ENCODE results near the gene PCDHGA1.
A peak's percentile ranks its signal among the peaks of the same experiment; 100 is the strongest.

Gene PCDHGA1

GRCh38 chr5:141528291-141528984, 198.1 kb downstream of the PCDHGA1 start:
- no peak for DNase-seq (ENCODE audit: low read depth in 1 of 2, low spot score in 1 of 2)

- no peak for DNase-seq (ENCODE audit: low read depth in 1 of 2, low spot score in 1 of 2)
These were observed 198.7 kb downstream of the PCDHGA1 start for GRCh38 chr5:141529002-141529401.

DNA sequence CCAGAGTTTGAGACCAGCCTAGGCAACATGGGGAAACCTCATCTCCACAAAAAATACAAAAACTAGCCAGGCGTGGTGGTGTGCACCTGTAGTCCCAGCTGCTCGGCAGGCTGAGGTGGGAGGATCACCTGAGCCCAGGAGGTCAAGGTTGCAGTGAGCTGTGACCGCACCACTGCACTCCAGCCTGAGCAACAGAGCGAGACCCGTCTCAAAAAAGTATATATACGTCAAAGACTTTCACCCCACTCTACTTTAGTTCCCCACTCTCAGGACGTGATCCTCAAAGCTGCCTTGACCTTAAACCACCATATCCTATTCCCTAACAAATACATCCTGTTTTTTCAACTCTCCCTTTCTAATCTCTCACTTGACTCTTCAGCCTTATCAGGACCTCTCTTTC, 199.6 kb downstream of the PCDHGA1 start:
- DNase-seq (ENCODE audit: low read depth in 1 of 2, low spot score in 1 of 2): no peak

GRCh38 chr5:141532726-141533125, 202.4 kb downstream of the PCDHGA1 start:
- no peak for DNase-seq (ENCODE audit: low read depth in 1 of 2, low spot score in 1 of 2)

DNA sequence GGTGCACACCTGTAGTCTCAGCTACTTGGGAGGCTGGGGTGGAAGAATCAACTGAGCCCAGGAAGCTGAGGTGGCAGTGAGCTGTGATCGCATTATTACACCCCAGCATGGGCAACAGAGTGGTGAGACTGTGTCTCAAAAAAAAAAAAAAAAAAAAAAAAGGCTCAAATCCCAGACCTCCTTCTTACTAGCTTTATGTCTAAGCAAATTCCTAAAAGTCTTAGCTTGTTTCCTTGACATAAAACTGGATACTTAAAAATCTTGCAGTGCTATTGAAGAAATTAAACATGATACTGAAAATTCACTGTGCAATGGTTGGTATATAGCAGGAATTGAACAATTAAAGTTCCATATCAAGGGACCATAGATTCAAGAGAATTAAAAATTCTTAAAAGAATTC, 203.6 kb downstream of the PCDHGA1 start:
- no peak for DNase-seq (ENCODE audit: low read depth in 1 of 2, low spot score in 1 of 2)

DNA sequence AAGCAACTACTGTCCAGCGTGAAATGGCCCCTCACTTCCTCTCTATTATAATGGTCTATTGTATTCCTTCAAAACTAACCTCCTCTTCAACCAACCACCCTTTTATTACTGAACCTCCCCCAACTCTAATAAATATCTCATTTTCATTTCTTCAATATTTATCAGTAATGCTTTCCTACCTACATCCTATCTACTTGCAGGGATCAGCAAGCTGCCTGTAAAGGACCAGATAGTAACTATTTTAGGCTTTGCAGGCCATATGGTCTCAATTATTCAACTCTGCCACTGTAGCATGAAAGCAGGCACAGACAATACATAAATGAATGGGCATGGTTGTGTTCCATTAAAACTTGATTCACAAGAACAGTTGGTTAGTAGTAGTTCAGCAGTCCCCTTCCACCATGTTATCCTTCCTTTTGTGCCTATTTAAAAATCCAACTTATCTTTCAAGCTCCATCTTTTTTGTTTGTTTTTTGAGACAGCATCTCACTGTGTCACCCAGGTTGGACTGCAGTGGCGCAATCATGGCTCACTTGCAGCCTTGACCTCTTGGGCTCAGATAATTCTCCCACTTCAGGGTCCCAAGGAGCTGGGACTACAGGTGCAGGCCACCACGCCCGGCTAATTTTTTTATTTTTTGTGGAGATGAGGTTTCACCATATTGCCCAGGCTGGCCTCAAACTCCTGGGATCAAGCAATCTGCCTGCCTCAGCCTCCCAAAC, 204.3 kb downstream of the PCDHGA1 start:
- DNase-seq (ENCODE audit: low read depth in 1 of 2, low spot score in 1 of 2): no peak

DNA sequence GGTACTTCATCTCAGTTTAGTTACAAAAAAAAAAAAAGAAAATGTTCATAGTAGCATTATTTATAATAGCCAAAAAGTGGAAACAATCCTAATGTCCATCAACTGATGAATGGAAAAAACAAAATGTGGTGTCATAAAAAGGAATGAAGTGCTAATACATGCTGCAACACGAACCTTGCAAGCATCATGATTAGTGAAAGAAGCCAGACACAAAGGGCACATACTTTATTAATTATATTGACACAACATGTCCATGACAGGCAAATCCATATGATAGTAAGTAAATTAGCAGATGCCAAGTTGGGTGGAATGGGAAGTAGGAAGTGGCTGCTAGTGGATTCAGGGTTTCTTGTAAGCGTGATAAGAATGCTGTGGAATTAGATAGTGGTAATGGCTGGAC, 212.7 kb downstream of the PCDHGA1 start:
- no peak for DNase-seq (ENCODE audit: low read depth in 1 of 2, low spot score in 1 of 2)

DNA sequence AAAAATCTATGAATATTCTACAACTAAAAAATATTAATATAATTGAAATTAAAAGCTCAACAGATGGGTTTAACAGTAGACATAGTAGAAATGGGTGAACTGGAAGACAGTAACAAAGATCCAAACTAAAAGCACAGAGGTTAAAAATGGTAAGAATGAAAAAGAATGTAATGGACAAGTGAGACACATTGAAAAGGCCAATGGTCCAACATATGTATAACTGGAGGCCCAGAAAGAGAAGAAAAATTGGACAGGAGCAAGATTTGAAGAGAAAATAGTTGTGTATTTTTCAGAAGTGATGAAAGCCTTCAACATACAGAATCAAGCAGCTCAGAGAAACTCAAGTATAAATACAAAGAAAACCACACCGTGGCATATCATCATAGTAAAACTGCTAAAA, 217.2 kb downstream of the PCDHGA1 start:
- DNase-seq (ENCODE audit: low read depth in 1 of 2, low spot score in 1 of 2): no peak

GRCh38 chr5:141547921-141548320, 217.6 kb downstream of the PCDHGA1 start:
- DNase-seq (ENCODE audit: low read depth in 1 of 2, low spot score in 1 of 2): no peak

DNA sequence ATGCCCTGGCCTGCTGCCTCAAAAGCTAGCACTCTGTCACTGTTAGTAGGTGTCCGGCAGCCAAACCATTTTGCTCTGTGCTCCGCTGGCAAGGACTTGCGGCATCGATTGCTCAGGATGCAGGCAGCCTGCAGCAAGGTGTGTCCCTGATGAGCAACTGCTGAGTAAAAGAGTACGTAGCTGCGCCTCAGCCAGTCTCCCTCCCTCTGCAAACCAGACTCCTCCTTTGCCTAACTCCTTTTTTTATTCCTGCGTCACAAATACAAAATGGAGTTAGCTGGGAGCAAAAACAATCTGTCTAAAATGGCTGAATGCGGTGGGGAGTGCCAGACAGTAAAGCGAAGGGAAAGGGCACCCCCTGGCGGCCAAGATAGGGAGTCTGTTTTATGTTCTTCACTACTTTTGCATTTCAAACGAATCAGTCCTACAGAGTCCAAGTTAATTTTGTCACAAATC, 227.4 kb downstream of the PCDHGA1 start:
- DNase-seq (ENCODE audit: low read depth in 1 of 2, low spot score in 1 of 2): peak; percentile 45 to 73

GRCh38 chr5:141558150-141558549, 227.8 kb downstream of the PCDHGA1 start:
- DNase-seq (ENCODE audit: low read depth in 1 of 2, low spot score in 1 of 2): no peak

DNA sequence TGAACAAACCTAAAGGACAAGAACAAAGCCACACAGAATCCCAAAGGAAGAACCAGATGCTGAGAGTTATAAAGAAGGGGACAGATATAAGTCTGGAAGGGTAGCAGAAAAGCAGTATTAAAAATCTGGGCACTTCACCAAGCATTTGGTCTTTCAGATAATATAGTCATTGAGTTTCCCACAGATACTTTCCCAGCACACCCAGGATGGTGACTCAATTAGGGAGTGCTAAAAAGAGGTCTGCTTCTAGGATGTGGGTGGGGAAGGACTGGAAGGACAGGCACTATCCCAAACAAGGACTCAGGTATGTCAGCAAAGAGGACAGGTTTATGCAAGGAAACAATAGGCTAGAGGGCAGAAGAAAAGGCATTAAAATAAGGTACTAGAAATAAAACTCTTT, 229.1 kb downstream of the PCDHGA1 start:
- DNase-seq (ENCODE audit: low read depth in 1 of 2, low spot score in 1 of 2): no peak

DNA sequence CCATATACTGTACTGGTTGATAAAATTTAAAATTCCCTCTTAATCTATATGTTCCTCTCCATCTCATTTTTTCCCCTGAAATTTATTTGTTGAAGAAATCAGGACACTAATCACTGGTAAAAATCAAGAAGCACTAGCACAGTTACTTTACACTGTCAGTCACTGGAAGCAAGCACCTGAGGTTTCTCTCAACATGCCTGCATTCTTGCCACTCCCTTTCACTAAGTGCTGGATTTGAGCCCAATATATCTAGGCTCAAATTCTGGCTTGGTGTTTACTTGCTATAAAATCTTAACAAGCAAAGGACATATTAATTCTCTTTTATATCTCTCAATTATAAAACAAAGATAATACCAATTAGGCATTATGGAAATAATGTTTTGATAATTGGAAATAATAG, 229.8 kb downstream of the PCDHGA1 start:
- DNase-seq (ENCODE audit: low read depth in 1 of 2, low spot score in 1 of 2): no peak

GRCh38 chr5:141560725-141561483, 230.6 kb downstream of the PCDHGA1 start:
- DNase-seq (ENCODE audit: low read depth in 1 of 2, low spot score in 1 of 2): no peak
